HG03139 (cell line): ENCODE data around the gene STK17A.
"Not testable (repeated sequence)": the region's sequence is repeated elsewhere in the genome, so short reads cannot be mapped to it uniquely, and the experiment has no call there.

Source experiments
- ATAC-seq: cut with Tn5 transposase; IDR thresholded peaks from one replicate; pipeline ENCODE4 v1.9.1; 2021; ENCODE audit not compliant: unreplicated experiment

Gene STK17A

DNA sequence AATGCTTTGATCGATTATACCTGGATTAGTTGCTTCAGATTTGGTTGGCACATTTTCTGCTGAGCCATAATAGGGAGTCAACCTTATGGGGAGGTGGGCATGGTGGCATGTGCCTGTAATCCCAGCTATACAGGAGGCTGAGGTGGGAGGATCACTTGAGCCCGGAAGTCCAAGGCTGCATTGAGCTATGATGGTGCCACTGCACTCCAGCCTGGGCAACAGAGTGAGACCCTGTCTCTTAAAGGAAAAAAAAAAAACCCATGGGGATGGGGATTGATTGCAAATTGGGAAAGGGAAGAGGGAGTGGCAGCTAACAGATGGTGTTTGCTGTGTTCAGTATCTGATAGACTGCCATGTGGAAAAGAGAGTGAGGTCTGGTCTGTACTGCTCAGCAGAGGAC is 11.1 kb downstream of the STK17A start:
- ATAC-seq = no peak

DNA sequence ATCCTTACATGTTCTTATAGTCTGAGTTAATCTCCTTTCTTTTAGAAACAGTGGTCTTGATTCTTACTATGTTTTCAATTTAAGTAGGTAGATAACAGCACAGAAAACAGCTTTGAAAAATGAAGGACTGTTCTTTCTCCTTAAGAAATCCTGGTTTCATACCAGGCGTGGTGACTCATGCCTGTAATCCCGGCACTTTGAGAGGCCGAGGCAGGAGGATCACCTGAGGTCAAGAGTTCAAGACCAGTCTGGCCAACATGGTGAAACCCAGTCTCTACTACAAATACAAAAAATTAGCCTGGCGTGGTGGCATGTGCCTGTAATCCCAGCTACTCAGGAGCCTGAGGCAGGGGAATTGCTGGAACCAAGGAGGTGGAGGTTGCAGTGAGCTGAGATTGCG is 13.5 kb downstream of the STK17A start:
- not testable (repeated sequence) for ATAC-seq

DNA sequence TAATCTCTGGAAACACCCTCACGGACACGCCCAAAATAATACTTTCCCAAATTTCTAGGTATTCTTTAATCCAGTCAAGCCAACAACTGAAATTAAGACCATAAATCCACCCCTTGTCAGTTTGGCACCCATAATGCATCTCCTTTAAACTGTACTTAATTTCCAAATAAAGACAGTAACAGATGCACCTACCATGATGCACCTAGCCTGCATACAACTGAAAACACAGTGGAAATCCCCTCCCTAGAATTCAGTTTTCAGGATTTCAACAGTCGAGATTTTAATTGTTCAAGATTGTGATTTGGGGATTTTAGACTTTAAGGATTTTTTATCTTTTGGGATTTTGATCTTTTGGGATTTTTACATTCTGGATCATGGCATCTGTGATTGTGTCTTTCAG is 17.1 kb downstream of the STK17A start:
- no peak for ATAC-seq

DNA sequence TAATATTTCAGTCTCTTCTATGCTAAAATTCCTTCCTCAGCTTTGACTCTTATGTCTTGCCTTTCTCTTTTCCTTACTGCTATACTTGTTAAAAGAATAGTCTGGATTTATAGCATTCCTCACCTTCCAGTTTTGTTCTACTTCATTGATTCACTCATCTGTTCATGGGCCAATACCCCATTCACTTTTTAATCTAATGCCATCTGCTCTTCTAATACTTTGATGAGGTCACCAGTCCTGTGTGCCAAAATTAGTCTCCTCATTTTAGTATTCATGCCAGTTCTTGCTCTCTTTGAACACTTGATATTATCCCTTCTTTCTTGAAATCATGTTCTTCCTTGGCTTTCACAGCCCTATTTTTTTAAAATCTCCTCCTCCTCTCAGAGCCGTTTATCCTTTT is 19.3 kb downstream of the STK17A start:
- no peak for ATAC-seq

DNA sequence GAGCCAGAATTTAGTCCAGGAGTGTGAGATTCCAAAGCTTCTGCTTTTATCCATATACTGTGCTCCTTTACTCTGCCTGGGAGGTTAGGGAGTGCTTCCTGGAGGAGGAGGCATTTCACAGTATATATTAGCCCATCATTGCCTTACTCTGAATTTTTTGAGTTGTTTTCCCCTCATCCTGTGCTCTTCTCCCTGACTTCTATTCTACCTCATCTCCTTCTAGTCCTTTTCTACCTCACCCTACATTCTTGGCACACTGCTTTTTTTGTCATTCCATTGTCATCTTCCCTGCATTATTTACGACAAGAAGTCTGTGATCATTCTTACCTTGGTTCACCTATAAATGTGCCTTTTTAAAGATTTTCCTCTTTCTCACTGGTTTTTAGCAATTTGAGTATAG is 21.3 kb downstream of the STK17A start:
- no peak for ATAC-seq

DNA sequence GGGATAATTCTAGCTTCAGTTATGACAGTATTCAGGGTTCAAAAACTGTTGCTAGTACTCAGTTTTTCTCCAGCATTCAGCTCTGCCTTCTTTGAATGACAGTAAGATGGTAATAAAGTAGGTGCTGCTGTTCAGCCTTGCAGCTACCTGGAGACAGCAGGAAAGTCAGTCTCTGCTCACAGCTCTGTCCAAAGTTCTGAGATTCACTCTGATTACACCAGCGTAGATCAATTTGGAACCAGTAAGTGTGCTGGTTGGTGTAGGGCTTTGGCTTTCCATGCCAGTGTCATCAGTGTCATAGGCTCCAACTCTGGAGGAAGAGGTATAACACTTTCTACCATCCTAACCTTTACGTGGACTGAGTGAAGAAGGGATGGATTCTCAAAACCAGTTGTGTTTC is 26.2 kb downstream of the STK17A start:
- no peak for ATAC-seq

DNA sequence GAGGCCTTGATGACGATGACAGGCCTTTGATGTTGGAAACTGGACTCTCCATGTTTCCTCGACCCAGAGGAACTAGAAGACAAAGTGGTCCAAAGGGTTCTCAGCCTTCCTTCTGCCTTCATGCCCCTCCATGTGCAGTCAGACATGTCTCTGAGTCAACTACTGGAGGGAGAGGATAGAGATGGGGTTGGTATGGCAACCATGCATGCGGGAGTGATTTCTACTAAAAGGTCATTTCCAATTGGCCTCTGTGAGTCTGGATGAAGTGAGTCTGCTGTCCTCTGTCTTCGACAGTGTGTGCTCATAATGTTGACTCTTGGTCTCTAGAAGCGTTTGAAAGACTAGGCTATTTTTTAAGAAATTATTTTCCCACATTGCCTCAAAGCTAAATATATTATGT is 29.2 kb downstream of the STK17A start:
- ATAC-seq = no peak

DNA sequence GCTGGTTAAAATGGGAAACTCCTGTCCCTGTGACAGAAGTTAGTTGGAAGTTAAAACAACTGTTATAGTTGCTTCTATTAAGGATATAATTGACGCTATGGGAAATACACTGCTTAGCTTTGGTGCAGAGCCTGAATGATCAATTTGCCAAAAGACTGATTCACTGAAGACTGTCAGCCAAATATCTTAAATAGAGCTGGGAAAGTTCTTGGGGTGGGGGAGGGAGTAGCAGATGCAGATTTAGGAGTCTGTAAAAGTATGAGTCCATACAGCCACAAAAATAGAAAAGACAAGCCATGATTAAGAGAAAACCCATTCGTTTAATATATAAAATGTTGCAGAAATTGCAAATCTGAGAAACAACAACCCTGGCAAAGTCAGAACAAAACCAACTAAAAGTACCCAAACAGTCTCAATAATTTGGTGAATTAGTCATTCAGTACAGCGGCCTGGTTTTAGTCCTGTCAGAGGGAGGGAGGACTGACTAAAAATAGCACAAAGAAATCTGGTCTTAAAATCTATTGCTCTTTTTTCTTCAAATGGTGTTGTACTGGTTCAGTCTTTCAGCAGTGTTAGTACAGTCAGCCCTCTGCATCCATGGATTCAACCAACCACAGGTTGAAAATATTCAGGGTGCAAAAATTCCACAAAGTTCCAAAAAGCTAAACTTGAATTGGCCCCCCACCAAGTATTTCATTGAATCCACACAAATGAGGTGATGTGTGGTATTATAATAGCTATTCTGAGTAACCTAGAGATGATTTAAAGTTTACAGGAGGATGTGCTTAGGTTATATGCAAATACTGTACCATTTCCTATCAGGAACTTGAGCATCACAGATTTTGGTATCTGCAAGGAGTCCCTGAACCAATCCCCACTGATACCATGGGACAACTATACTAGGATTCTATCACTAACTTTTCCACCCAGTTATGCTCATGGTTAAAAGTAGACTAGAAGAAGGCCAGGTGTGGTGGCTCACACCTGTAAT is 30.0 kb downstream of the STK17A start:
- no peak for ATAC-seq

DNA sequence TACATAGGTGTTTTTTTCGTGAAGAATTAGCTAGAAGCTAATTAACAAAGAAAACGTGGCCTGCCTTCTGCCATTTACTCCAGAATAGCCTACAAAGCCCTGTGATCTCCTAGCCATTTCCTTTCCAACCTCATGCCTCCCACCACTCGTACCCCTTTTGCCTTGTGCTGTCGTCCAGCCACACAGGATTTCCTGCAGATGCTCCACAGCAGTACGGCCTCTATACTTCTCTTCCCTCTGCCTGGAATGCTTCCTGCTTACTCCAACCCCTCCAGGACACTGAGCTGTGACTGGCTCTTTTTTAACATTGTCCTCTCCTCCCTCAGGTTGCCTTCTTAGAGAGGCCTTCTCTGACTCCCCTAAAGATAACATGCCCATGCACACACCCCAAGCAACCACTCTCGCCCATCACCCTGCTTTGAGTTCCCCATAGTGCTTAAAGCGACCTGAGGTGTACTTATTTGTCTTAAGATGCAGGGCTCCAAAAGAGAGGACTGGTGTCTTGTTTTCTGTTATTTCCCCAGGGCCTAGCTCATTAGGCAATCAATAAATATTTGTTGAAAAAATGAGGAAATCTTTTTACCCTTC is 32.7 kb downstream of the STK17A start:
- ATAC-seq = no peak

DNA sequence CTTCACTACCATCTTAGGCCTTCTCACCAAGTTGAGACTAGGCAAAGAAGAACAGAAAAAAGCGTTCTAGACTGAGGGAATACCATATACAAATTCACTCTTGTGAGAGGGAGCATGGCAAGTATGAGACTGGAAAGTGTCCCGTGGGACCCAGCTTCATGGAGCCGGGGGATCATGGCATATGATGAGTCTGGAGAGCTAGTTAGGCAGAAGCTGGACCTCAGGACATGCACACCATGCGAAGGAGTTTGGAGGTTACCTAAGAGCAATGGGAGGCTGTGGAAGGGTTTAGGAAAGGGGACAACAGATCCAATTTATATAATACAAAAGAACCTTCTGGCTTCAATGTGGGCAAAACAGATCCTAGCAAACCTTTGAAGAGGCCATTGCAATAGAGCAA is 34.1 kb downstream of the STK17A start:
- ATAC-seq = no peak

DNA sequence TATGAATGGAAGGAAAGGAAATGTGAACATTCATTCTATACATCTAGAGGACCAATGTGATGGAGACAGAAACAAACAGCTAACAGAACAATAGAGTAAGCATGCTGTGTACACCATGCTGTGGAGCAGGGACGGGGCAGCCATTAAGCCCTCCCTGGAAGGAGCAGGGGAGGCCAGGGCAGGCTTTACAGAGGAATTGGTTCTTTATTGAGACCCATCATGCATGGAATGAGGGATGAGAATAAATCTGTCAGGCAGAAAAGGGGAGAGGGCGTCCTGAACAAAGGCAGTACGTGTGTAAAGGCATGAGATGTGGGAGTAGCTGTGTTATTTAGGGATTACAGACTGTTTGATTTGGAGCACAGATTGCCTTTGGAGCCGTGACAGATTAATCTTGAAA is 35.2 kb downstream of the STK17A start:
- no peak for ATAC-seq

DNA sequence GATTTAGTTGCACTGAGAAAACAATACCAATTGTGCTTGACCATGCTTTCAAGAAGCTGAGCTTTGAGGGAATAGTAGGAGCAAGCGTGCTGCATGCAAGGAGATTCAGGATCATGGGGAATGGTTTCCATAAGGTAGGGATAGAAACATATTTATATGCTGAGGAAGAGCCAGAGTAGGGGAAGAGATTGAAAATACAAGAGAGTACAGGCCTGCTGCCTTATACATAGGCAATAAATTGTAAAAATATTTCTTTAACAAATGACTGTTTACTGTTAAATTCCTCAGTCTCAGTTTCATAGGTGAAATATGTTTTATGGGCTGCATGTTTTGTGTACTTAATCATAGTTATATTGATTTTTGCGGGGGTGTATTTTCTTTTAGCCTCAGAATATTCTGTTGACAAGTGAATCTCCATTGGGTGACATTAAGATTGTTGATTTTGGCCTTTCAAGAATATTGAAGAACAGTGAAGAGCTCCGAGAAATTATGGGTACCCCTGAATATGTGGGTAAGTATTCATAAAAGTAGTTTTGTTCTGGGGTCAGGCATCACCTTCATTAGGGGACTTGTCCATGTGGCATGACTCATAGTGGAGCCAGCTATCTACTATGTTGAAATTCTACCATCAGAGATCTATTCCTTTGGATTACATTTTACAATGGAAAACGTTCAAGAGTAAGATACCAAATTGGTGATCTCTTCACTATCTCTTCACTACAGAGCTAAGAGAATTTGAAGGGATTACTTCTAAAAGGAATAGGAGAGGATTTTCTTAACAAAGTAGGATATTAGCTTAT is 36.5 kb downstream of the STK17A start:
- no peak for ATAC-seq

DNA sequence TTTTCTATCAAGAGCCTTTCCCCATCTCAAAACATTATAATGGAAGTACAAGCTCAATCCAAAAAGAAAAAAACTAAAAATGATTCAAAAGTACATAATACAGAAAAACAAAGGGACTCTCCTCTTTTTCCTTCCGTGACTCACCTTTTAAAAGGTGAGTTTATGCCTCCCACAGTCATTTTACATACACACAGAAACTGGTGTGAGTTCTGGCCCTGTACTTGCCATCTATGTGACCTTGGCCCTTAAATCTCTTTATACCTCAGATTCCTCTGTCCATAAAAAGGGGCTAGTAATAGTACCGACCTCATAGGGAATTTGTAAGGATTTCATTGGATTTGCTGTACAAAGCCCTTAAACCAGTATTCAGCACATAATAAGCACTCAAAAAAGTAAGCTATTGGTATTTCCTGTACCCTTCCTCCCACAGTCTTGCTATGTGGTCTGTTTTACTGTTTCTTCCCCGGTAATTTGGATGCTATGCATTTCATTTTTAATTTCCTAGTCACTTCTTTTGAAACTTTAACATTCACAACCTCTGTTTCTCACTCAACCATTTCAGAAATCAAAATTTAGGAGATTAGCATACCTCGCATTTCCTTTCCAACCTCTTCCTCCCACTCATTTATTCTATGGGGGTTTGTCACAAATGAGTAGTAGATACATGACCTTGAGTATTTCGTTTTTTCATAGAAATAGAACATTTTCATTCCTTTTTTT is 39.0 kb downstream of the STK17A start:
- no peak for ATAC-seq

DNA sequence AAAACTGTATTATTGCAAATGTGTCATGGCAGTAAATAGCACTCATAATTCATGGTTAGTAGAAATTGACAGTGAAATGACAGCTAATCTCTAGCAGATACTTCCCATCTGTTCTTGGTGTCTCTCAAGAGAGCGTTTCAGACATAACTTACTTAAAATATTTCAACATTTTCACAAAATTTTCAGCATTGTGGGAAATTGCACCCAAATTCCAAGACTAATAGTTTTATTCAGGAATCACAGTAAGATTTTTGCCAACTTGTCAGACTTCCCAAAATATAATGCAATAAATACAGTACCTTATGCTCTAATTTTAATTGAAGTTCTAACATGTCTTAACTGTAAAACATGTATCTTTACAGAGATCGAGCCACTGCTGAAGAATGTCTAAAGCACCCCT is 41.2 kb downstream of the STK17A start:
- no peak for ATAC-seq

DNA sequence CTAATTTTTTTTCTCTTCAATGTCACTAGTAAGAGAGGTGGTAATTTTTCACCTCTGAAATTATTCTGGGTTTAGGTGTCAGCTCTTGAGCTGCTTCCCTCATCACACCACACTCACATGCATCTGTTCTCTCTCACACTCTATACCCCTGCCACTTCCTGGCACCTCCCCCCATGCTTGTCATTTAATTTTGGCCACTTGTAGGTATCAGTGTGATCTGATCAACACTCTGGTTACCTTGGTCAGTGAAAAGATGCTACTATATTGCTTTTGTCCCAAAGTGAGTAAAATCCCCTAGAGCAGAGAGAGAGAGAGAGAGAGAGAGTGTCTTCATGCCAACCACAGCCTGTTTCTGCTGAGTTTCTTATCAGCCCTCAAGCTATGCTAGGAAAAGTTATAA is 42.5 kb downstream of the STK17A start:
- no peak for ATAC-seq

DNA sequence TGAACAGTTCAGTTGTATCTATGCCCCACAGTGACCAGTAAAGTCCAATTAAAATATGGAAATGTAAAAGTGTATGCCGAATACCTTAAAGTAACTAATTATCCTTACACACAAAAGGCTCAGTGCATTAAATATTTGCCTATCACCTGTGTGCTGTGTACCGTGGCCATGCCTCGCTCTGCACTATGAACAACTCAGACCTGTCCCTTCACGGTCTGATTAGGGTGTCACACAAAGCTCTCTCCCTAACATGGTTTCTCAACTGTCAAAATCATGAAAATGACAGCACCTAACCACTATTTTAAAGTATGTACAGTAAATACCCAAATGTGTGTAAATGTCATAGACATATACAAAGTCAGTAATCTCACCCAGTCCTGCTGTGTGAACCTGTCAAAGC is 43.1 kb downstream of the STK17A start:
- no peak for ATAC-seq

DNA sequence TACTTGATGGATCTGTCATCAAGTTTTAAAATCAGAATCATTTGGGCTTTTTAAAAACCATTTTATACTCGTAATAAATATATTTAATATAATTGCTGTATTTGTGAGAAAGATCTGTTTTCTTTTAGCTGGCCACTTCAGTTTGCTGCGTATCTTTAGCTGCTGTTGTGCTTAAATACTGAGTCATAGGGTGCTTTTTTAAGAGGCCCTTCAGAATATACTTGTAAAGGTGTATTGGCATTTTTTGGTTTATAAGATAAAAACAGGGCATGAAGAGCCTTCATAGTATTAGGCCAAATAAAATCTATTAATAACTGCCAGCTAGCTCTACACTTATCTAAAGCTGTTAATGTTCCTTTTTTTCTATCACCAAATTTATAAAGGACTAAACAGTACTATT is 43.8 kb downstream of the STK17A start:
- ATAC-seq = no peak

DNA sequence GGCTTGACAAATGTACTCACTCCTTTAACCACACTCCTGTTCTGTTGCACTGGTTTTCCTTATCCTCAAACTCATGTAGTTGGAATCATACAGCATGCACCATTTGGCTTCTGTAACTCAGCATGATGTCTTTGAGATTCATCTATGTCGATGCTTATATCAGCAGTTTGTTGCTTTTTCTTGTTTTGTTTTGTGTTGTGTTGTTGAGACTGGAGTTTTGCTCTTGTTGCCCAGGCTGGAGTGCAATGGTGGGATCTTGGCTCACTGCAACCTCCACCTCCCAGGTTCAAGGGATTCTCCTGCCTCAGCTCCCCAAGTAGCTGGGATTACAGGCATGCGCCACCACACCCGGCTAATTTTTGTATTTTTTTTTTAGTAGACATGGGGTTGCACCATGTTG is 44.9 kb downstream of the STK17A start:
- ATAC-seq = not testable (repeated sequence)

DNA sequence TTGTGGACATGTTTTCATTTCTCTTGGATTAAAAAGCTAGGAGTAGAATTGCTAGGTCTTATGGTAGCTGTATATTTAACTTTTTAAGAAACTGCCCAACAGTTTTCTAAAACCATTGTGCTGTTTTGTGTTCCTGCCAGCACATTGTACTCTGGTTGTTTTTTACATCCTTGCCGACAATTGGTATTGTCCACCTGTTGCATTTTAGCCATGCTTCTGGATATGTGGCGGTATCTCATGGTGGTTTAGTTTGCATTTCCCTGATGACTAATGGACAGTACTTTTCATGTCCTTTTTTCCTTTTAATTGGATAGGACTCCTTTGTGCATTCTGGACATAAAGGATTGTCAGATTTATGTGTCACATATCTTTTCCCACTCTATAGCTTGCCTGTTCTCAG is 45.5 kb downstream of the STK17A start:
- ATAC-seq = no peak

DNA sequence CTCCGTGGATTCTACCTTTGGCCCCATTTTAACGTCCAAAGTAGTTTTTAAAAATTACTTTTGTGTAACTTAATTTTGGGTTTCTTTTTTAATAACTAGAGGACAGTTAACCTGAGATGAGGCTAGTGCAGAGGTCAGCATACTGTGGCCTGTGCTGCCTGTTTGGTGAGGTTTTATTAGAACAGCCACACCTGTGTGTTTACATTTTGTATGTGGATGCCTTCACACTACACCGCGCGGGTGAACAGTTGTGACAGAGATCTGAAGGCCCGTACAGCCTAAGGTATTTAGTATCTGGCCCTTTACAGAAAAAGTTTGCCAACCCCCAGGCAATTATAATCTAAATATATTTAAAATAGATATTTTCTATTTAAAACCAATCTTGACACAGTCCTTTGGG is 46.9 kb downstream of the STK17A start:
- no peak for ATAC-seq

DNA sequence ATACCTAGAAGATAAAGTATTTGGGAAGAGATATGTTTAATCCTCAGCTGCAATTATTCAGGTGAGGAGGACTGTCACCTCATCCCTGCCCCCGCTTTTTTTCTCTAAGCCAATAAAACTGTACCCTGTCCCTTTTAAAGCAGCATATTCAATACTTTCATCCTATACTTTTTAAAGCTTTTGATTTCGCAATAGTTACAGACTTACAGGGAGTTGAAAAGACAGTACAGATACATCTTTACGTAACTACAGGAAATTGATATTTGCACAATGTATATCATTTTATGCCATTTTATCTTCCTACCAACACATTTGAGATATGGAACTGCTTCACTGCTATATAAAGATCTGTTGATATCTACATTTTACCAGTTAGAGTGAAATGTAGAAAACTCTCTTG is 47.6 kb downstream of the STK17A start:
- ATAC-seq = no peak
